Measurements from ENCODE around the gene SEC14L1.
"Not testable (repeated sequence)": the region's sequence is repeated elsewhere in the genome, so short reads cannot be mapped to it uniquely, and the experiment has no call there.

SEC14L1 gene

GRCh38 chr17:77140878-77141767 lies at the start of gene SEC14L1:
Gene SEC14L1 (plus strand): TSS chr17:77140969. CDS start chr17:77143597, 2,628 bp downstream.
- DNase-seq = no peak

GRCh38 chr17:77092025-77092424 lies 48.7 kb upstream of the SEC14L1 start:
- no peak for DNase-seq

DNA sequence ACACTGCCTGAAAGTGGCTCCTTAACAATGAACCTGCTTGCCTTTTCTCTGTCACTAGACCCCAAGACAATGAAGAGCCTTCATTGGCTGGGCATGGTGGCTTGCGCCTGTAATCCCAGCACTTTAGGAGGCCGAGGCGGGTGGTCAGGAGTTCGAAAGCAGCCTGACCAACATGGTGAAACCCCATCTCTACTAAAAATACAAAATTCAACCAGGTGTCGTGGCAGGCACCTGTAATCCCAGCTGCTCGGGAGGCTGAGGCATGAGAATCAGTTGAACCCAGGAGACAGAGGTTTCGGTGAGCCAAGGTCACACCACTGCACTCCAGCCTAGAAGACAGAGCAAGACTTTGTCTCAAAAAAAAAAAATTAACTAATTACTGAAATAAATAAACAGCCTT lies 45.3 kb upstream of the SEC14L1 start:
- no peak for DNase-seq

DNA sequence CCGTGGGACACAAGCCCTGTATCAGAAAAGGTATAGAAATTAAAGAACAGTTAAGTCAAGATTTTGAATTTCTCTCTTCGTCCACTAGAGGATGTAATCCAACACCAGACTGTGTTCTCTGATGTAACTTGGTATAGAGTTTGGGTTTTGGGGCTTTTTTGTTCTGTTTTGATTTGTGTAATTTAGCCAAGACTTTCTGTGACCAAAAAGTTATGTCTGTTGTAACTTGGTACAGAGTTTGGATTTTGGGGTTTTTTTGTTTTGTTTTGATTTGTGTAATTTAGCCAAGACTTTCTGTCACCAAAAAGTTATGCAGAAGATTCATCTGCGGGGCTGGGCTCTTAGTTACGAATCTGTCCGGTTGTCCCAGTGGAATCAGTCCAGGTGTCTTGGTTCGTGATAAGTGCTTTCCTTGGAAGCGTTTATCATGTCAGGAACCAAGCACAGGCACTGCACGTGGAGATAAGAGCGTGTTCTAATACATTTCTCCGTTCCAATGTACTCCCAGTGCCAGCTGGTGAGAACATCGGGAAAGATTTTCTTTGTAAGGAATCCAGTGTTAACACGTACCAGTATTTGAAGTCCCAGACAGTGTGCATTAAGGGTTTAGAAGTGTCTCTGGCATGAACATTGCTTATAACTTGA lies 44.1 kb upstream of the SEC14L1 start:
- no peak for DNase-seq

- no peak for DNase-seq
Observed at GRCh38 chr17:77097631-77098180, 43.1 kb upstream of the SEC14L1 start.

DNA sequence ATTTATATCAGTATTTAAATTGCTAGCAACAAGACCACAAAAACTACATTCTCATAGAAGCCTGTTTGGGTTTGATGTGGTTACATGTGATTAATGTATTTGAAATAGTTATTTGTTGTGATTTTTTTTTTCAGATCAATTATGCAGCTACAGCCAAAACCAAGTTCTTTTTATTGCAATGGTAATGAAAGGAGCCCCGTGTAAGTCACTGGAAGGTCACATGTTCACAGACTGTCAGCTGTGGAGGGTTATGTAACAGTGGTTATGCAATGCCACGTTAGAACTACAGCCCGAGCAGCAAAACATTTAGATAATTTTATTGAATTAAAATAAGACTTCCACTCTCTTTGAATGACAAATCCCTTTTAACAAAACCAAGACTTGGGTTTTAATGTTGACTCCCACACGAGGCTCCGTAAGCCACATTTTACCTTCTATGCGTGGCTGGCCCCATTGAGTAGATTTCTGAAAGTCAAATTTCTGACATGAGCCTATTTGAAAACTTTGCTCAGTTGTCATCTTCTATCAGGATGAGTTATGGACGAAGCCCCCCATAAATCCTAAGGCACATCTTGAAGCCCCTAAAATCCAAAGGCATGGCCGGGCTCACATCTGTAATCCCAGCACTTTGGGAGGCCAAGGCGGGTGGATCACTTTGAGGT lies 41.8 kb upstream of the SEC14L1 start:
- no peak for DNase-seq

DNA sequence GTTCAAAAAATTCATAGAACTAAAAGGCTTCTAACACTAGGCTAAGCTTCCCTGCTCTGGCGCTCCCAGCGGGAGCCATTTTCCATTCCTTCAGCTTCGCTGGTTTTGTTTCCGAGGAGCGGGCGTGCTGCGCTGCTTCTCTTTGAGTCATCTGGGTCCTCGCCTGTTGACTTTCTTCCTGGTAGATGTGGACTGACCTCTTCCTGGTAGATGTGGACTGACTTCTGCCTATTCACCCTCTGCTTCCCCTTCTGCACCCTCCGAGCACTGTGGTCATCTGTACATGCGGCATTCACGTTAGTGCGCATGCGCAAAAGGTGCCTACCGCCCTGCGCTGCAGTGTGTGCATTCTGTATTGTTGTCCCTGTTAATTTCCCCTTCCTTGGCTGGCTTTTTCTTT lies 40.8 kb upstream of the SEC14L1 start:
- no peak for DNase-seq

DNA sequence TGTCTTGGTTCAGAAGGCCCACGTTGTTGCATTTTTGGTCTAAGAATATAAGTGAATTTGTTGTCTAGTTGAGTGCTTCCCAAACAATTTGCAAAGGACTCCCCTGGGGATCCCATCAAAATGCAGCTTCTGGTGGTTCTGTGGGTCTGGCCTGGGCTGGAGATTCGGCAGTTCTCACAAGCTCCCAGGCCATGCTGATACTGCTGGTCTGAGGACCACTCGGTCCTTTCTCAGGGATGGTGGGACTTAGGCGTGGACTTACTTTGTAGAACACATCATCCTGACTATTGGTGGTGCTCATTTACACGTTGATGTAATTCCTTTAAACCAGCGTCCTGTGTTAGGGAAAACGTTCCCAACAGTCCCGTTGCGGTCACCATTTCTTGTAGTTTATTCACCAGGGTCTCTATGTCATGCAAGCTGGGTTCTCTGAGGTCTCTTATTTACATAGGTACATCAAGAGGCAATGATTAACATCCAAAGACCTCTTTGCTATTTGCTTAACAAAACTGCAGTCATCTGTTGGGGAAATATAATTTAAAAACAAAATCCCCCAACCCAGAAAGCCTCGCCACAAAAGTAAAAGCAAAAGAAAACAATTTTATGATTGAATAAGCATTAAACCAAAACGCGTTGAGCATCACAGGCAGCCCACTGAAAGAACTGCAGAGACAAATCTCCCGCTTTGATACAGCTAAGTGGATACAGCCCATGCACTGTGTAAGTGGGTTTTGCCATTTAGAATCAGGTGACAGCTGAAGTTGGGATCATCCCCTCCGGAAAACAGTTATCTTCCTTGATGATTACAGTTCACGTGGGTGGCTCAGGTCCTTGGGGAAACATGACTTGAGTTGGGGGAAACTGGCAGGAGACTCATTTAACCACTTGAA lies 39.0 kb upstream of the SEC14L1 start:
- DNase-seq = no peak

DNA sequence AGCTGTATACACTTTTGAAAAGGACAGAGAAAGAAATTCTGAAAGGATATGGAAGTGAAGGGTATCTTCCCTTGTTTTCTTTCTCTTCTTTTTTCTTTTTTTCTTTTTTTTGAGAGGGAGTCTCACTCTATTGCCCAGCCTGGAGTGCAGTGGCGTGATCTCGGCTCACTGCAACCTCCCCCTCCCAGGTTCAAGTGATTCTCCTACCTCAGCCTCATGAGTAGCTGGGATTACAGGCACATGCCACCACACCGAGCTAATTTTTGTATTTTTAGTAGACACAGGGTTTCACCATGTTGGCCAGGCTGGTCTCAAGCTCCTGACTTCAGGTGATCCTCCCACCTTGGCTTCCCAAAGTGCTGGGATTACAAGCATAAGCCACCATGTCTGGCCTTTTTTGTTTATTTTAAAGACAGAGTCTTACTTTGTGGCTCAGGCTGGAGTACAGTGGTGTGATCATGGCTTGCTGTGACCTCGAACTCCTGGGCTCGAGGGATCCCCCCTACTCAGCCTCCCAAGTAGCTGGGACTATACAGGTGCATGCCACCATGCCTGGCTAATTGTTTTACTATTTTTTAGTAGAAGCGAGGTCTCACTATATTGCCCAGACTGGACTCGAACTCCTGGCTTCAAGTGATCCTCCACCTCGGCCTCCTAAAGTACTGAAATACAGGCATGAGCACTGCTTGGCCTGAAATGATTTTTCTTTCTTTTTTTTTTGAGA lies 38.2 kb upstream of the SEC14L1 start:
- not testable (repeated sequence) for DNase-seq

- DNase-seq = no peak
Observed at GRCh38 chr17:77105706-77106105, 35.1 kb upstream of the SEC14L1 start.

- DNase-seq = no peak
Observed at GRCh38 chr17:77106874-77107358, 33.9 kb upstream of the SEC14L1 start.

DNA sequence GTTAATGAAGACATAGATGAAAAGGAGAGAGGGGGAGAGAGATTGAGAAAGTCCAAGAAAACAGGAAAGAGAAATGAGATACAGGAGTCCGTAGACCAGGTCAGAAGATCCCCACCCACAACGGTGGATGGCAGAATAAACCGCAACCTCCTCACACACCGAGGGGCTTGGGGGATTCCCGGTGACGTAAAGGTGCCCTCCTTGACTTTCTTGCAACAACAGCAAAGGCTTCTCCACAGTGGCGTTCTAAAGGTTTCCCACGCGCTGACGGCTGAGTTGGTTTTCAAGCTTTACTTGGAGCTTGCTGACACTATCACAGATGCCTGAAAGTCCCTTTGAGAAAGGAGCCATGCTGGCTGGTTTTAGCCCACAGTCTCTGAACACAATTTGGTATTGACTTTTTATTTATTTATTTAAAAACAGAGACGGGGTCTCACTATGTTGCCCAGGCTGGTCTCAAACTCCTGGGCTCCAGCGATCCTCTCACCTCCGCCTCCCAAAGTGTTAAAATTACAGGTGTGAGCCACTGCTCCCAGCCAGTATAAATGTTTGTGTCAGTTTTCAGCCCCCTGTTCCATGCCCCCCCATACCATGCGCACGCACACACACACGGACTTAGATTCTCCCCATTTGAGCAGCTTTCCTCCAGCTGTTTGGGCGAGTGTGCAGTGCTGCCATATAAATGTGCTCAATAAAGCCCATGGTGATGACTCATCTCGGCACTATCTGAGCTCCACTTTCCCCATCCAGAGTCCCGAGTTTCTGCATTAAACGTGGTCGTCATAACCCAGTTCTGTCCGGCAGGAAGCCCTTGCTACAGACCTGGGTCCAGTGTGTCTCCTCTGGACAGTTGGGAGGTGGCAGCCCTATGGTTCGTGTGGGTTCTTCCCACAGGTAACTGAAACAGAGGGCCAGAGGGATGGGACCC lies 33.0 kb upstream of the SEC14L1 start:
- no peak for DNase-seq

DNA sequence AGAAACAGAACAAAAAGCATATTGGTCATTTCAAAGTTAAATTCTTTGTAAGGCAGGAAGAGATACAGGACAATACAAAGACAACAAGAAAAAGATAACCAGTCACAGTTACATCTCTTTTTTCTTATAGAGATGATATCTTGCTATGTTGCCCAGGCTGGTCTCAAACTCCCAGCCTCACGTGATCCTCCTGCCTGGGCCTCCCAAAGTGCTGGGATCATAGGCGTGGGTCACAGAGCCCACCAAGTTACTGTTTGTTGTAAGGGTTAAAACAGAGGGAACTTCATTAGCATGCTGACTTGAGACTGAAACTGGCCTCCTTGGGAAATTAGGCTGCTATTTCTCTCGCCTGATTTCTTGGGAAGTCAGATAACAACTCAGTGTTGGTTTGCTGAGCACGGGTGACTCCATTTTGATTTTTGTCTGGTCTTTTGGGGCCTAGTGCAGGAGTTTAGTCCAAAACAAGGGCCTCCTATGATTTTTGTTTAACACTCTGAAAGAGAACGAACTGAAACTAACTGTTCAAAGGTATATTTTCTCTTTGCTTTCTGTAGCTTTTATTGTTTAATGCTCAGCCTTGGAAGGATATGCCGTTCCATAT lies 31.5 kb upstream of the SEC14L1 start:
- DNase-seq = no peak

DNA sequence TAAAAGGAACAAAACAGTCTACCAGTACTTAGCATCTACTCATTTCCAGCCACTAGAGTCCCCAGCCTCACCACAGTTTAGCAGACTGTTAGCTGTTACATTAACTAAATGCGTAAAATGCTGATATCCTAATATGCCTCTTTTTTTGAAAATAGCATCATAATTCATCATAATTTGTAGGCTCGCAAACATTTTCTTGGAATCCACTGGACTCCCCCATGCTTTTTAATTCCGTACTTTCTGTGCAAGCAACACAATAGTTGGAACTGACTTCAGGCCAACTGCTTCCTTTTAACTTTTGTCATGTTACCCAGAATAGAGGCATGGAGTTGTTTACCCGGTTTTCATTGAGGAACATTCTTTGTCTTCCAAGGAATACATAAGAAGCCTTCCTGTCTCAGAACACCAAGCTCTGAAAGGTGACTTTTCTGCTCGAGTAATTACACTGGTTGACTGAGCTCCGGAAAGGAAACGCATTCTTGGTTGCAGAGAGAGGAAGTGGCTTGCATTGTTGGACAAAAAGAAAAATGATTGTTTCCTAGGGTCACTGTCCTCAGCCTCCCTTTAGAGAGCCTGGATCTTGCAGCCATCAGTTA lies 30.9 kb upstream of the SEC14L1 start:
- no peak for DNase-seq

DNA sequence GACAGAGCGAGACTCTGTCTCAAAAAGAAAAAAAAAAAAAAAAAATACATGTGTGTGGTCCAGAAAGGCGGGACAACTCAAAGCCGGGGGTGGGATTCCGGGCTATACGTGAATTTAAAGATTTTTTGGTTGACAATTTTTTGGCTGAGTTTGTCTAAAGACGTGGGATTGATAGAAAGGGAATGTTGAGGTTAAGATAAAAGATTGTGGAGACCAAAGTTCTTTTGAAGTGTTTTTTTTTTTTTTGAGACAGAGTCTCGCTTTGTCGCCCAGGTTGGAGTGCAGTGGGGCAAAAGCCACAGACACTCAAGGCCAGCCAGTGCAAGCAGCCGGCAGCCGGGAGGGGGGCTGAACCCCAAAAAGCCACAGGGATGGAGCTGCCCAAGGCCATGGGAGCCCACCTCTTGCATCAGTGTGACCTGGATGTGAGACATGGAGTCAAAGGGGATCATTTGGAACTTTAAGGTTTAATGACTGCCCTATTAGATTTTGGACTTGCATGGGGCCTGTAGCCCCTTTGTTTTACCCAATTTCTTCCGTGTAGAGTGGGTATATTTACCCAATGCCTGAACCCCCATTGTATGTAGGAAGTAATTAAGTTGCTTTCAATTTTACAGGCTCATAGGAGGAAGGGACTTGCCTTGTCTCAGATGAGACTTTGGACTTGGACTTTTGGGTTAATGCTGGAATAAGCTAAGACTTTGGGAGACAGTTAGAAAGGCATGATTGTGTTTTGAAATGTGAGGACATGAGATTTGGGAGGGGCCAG lies 29.4 kb upstream of the SEC14L1 start:
- DNase-seq = not testable (repeated sequence)

DNA sequence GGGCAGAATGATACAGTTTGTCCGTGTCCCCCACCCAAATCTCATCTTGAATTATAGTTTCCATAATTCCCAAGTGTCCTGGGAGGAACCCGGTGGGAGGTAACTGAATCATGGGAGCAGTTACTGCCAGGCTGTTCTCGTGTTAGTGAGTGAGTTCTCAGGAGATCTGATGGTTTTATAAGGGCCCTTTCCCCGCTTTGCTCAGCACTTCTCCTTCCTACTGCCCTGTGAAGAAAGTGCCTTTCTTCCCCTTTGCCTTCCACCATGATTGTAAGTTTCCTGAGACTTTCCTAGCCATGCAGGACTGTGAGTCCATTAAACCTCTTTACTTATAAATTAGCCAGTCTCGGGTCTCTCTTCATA lies 28.9 kb upstream of the SEC14L1 start:
- no peak for DNase-seq

GRCh38 chr17:77115510-77115909 lies 25.3 kb upstream of the SEC14L1 start:
- DNase-seq = no peak

GRCh38 chr17:77115947-77116346 lies 24.8 kb upstream of the SEC14L1 start:
- DNase-seq = no peak

DNA sequence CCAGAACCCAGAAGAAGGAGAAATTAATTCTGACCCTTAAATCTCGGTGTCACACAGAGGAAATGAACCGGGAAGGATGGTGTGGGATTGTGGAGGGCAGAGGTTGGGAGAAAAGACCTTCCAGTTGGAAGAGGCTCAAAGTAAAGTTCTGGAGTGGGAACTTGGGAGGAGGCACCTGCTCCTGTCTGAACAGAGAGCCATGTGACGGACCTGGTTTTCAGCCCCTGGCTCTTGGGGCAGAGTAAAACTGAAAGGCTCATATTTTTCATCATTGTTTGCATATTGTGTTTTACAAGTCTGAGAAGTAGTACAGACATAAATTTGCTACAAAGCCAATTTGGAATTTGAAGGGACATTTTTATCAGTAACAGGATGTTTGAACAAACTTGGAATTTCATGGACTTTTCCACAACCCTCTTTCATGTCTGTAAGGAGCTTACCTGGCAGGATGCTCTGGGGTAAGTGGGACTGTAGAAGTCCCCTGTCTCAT lies 24.4 kb upstream of the SEC14L1 start:
- no peak for DNase-seq

All from 8988T (cell line).